Gastrocnemius medialis (tissue), 4 donors: ENCODE results near the gene PDK1.

Experiments used
- CTCF ChIP-seq, 5 experiments: fragments of 450-650 bp in 3 of 5; fragments of 200-600 bp in 2 of 5; sonication (generic) in 2 of 5; IDR thresholded peaks in 4 of 5; conservative IDR thresholded peaks in 1 of 5; 1 replicate in 4 of 5; 2 replicates in 1 of 5; pipeline ENCODE4 v1.5.1; 2016 to 2019; ENCODE audit warnings: antibody characterized with exemption in 5 of 5, mild to moderate bottlenecking in 3 of 5, moderate library complexity in 3 of 5
- POLR2A ChIP-seq, 2 donors: fragments of 450-650 bp; IDR thresholded peaks; one replicate each; pipeline ENCODE4 v1.6.1; 2017; ENCODE audit warnings: antibody characterized with exemption in 2 of 2, mild to moderate bottlenecking in 2 of 2, moderate library complexity in 2 of 2

DNA sequence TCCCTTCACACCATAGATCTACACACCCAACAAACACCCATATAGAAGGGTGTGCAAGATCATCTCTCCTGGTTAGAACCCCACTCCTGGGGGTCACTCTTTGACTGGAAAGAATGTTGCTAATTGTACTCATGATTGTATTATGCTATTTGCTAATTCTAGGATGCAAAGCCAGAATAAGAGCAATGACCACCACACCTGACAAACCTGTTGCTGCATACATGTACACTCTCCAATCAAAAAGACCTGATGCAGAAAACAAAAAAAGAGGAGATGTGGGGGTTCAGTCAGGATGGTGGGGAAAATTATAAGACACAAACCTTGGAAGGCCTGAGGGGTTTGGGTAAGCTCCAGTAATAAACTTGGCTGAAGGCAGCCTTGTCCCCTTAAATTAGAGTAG, 36.9 kb upstream of the PDK1 start:
- TF ChIP-seq CTCF (IDR thresholded peaks at IDR 0.05 in 4 of 5, conservative IDR thresholded peaks at IDR 0.05 in 1 of 5) (no peak), POLR2A (IDR thresholded peaks at IDR 0.05) (no peak)
